GM18508 (cell line): Measurements from ENCODE around the gene TFAP2B.

Source experiments
- ATAC-seq: cut with Tn5 transposase; IDR thresholded peaks from one replicate; pipeline ENCODE4 v1.9.1; 2021; ENCODE audit warnings: moderate number of reproducible peaks; ENCODE audit not compliant: insufficient read depth, unreplicated experiment

The TFAP2B gene

DNA sequence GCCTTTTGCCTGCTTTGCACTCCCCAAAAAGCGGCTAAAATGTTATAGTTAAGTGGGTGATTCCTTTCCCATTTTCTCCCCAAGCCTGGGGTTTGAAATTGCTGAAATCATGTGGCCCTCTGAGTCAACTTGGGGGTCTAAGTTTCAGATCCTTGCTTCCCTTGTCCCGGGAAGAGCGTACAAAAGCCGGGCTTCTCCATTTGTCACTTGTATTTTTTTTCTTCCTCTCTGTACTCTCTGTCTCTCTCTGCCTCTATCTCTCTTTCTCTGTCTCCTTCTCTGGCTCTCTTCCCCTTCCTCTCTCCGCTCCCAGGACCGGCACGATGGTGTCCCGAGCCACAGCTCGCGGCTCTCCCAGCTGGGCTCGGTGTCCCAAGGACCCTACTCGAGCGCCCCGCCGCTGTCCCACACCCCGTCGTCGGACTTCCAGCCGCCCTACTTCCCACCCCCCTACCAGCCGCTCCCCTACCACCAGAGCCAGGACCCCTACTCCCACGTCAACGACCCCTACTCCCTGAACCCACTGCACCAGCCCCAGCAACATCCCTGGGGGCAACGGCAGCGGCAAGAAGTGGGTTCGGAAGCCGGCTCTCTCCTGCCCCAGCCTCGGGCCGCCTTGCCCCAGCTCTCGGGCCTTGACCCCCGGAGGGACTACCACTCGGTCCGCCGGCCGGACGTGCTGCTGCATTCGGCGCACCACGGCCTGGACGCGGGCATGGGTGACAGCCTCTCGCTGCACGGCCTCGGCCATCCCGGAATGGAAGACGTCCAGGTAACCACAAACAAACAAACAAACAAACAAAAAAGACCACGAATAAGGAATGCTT, 4.6 kb downstream of the TFAP2B start:
- ATAC-seq = no peak

DNA sequence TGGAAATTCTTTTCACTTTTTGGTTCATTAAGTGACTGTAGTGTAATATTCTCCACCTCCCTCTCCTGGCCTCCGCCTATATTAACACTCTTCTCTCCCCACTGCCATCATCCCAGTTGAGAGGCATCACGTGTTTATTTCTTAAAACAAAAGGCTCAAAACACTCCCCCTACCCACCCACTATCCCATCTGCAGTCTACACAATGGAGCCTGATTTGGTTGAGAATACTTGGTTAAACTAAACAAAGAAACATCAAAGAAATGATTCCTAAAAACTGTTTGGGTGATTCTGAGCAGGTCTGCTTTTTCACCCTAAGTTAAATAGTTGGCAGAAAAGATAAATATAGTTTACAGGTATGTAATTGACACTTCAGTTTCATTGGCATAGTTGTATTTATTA, 5.9 kb downstream of the TFAP2B start:
- ATAC-seq = no peak

DNA sequence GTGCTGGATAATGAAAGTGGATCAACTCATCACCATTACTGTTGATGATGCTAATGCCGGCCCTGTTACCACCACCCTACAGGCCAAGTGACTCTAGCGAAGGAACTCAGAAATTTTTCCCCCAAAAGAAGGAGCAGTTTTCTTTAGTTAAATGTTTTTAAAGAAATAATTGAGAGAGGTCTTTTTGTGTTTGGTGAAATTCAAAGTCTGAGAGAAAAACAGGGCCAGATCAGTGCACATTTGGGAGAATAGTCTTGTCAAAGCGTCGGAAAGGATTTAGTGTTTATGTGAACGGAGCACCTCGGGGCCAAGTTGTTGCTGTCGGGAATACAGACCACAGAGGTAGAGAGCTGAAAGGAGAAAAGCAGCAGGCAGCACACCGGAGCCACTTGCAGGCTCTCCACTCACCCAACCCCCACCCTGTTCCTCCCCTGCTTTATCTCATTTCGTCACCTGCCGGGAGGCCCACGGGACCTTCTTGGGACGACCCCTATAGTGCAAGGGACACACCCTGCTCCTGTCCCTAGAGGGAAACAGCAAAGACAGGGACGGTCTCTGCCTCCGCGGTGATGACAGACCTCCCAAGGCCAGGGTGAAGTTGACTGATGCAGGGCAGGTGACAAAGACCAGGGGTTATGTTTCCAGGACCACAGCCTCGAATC, 6.8 kb downstream of the TFAP2B start:
- ATAC-seq = no peak

DNA sequence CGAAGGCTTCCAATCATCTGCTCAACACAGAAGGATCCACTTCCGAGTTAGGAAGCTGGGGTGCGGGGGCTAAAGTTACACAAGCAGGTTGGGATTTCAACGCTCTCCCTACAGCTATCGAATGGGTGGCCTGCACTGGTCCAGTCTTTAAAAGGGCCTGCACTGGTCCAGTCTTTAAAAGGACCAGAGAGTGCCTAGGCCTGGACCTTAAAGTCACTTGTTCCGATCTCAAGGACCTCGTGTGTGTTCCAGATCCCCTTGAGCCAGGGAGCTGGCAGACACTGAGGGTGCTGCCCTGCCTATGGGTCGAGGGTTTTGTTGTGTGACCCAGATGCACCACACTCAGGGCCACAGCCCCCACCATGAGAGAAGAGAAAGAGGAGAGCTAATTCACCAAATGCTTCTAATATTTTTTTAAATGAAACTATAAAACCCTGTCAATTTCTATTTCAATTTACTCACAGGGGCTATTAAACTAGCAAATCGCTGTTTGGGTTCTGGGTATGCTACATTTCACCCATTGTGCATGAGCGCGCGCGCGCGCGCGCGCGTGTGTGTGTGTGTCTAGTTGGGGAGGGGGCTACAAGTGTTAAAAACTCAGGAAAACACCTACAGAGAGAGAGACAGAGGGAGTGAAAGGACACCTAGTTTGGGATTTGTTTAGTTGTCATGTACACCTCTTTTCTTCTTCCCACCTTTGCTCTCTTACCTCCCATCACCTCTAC, 7.5 kb downstream of the TFAP2B start:
- no peak for ATAC-seq

DNA sequence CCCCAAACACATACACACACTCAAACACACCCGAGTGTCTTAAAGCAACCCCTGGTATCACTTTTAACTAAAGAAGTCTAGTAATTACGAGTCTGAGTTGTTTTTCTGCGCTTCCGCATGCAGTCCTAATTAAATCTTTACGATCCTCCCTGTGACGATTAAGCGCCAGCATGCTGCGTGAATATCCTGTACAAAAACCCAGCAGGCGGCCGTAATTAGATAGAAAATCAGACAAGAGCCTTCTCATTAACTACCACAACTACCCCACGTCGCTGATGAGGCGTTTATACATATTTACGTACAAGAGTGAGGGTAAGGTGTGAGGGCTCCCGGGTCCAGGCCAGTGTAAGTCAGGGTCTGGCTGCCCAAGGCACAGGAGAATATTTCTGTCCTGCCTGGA, 8.1 kb downstream of the TFAP2B start:
- no peak for ATAC-seq

DNA sequence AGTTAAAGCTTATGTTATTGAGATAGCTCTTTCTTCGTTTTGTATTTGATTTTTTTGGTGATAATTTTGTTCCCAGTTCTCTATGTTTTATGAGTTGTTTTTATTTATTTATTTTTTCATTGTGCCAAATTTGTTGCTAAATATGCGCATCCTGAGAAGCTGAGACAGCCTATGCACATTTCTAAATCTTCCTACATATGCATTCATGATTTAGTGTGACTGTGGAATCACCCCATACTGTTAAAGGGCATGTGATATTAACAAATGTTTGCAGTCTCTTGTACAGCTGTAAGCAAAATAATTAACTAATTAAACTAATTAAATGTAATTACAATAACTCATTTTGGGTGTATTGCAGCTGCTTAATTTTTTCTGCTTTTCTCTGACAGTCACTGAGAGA, 10.4 kb downstream of the TFAP2B start:
- ATAC-seq = no peak

DNA sequence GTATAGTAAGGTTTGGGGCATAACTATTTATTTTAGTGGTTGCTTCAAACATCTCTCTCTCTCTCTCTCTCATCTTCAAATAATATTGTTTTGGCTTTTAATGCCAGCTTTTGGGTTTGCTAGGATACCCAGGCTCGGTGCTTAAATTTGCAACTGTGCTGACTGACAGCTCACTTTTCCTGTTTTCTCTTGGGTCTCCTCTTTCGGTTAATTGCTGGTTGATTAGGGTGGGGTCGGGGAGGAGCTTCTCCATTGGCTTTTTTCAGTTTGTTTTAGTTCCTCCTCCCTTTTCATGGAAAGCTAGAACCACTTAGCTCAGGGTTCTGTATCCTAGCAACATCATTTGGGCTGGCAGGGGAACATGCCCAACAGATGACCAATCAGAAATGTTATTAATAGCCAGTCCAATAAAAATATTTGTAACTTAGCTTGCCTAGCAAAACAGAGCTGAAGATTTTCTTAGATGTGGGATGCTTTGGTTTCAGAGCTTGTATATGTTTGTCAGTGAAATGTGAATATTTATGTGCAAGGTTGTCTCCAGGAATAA, 11.3 kb downstream of the TFAP2B start:
- ATAC-seq = no peak

DNA sequence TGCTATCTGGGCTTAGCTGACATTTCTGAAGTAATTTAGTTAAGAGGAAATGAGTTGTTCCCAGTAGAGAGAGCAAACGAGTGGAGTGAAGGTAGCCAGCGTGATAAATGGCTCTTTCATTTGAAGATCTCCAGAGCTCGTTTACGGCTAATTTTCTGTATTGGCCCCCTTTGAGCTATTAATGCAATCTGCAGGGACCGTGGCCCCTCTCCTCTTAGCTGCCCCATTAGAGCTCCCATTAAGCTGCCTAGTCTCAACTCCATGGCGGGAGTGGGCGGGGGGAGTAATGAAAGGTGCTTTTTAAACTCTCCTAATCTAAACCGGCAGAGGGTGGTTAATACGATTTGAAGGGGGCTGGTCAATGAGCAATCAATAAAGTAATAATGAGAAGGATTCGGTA, 12.5 kb downstream of the TFAP2B start:
- ATAC-seq = no peak

DNA sequence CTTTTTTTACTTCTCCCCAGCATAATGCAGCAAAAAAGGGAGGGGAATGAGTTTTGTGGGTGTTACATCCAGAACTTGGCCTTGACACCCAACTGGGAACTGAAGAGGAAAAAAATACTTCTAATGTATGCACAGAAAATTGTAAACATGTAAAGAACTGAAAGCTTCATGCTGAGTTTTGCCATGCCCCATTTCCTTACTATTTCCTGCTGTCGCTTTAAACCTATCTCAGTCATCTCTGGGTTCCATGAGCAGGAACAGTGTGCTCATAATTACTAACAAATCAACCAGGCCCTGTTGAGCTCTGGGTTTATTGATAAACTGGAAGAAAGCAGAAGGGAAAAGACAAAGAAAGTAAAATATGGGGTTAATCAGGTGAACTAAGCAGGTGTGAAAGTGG, 14.2 kb downstream of the TFAP2B start:
- ATAC-seq = no peak

DNA sequence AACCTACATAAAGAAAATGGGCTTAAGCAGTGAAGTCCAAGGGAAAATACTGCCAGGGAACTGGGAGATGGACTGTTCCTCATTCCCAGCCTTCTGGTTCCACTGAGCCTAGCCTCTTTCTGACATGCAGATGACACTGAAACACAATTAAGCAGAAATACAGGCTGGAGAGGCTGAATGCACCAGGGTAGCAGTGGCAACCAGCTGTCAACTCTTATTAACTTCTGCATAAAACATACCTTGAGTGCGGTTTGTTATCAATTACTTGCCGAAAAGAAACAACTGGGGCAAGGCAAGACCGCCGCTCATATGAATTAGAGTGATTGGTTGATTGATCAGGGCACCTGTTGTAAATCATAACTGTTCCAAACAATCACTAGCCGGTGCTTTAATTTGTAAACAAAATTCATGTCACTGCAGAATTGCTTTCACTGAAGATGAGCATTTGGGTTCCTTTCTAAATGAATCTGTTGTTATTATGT, 16.3 kb downstream of the TFAP2B start:
- ATAC-seq = no peak

DNA sequence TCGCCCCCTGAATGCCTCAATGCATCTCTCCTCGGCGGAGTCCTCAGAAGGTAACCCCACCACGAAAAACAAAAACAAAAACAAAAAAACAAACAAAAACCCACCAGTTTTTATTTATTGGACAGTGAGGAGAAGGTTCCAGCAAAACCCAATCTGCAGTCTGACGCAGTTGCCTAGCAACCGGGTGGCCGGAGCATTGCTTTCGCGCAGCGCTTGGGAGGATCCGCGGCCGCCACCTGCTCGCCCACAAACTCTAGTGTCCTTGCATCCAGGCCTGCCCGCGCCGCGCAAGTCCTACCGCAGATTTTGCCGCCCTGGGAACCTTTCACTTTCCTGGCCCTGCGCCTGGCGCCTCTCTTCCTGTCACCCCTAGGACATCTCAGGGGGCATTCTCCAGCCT, 17.6 kb downstream of the TFAP2B start:
- ATAC-seq = no peak

DNA sequence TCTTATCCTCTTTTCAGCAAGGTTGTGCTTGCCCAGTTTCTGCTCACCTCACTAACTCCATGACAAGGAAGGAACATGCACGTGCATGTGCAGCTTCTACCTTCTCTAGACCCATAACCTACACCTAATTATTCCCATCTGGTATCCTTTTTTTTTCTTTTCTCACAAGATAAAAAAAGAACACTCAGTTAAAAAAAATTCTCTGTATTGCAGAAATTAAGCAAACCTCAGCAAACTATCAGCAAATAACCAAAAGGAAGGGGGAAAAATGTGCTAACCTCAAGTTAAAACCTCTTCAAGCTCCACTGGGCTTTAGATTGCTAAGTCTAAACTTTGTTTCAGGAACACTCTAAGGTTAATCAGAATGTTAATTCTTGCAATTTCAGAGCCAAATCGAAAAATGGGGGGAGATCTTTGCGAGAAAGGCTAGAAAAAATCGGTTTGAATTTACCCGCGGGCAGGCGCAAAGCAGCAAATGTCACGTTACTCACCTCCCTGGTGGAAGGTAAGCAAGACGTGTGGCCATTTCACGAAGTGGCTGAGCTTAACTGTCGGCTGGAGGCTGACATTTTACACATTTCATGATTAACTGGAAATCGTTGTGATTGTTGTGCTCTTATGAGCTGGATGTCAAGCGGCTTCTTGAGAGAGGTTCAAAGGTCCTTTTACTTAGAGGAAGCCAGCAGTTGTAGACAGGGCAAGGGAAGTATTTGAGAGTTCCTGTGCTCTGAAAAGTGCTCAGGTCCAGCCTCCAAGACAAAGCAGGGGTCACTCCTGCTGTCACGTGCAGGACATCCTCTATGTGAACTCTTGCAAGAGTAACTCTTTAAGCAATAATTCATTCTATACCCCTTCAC, 19.1 kb downstream of the TFAP2B start:
- ATAC-seq = no peak

DNA sequence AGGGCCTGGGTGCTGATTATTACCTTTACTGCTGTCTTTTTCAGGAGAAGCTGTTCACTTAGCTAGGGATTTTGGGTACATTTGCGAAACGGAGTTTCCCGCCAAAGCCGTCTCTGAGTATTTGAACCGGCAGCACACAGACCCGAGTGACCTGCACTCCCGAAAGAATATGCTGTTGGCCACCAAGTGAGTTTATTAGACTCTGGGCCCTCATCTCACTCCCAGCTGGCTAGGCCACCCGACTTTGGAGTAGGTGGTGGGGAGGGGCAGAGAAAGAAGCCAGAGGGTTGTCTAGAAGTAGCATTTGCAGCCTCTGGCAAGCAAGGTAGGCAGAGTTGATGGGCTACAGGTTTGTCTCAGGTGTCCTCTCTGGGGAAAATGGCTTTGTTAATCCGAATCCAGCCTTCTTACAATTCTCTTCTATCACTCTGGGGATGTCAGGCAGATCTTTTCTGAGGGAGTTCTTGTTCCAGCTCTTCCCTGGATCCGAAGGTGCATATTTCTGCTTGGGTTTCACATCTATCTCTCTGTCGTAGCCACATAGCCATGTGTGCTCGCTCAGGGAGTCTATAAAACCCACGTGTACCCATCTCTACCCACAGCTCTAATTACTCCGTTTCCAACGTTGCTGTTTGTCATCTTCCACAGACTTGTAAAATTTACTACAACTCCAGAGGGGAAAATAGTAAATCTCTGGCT, 21.6 kb downstream of the TFAP2B start:
- no peak for ATAC-seq

DNA sequence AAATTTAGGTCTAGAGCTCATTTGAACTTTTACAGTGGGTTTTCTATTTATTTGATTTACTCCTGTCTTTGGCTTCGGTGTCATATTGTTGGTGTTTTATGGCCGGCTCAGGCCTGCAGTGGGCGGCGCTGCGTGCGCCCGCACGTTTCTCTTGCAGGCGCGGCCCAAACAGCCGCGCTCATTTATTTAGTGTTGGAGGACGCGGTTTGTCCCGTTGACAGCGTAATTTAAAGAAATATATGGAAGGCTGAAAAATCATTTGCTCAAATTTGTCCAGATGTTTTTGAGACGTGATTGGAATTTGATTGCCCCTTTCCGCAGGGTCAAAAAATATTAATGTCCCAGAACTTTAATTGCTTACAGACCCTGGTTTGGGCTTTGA, 22.1 kb downstream of the TFAP2B start:
- ATAC-seq = no peak

DNA sequence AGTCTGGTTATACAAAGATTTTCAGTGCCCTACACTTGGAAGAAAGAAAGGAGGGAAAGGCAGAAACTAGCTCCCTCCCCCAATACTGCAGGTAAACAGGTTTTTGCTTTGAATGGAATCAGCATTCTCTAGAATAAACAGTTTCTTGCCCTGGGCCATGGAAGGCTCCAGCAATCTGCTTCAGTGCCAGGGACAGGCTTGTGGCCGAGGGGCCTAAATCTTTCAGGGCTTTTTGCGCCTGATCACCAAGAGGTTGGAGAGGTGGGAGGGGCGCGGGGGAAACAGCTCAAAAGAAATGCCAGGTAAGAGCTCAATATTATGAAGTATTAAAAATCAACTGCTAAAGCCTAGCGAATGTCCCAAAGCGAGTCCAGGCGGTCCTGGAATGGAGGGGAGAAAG, 23.8 kb downstream of the TFAP2B start:
- no peak for ATAC-seq

DNA sequence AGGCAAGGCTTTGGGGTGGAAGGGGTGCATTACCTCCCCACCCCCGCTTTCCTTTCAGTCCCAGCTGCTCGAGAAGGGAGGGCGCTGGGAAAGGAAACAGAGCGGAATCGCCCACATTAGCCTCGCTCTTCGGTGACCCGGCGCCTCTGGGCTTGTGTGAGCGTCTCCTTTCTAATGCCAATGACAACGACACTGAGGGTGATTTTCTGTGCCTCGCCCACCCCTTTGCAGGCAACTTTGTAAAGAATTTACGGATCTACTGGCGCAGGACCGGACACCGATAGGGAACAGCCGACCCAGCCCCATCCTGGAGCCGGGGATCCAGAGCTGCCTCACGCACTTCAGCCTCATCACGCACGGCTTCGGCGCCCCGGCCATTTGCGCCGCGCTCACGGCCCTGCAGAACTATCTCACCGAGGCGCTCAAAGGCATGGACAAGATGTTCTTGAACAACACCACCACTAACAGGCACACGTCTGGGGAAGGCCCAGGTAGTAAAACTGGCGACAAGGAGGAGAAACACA, 24.3 kb downstream of the TFAP2B start:
- ATAC-seq = no peak

DNA sequence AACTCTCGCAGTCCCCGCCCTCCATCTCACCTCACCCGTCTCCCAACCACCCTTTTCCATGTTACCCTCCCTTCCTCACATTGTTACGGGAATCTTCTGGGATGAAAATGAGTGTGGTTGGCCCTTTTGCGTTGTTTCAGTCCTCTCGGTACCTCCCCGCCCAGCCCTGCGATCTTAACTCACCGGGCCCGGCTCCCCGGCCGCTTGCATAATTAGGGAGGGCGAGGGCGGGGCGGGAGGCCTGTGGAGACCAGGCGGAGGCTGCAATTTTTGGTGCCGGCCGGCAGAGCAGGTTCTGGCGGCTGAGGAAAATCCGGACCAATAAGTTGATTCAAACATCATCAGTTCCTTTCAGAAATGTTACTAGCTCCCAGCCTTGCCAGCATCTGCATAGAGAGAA, 25.2 kb downstream of the TFAP2B start:
- ATAC-seq = no peak

DNA sequence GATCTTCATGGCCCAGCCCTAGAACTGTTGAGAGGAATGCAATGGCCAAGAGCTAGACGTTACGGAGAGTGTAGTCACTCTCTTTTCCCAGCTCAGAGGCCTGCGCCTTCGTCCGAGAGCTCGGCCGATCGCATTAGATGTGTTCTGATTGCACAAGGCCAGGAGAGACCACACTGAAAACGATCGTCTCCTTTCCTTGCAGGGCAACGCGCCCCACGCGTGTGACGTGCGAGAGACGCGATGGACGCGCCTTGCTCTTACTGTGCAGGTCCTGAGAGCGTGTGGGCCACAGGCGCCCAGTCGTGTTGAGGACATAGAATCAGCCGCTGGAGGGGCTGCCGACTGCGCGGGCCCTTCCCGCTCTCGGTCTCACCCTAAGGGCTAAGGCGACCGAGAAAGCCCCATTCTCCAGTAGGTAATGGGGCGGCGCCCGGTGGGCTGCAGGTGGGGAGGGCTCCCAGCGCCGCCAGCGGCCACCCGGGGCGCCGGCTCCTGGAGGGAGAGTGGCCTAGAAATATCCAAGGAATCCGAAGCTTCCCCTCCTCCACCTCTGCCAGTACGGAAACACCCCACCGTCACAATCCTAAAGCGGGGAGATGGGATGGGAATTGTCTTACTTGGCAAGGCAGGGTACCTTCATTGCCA, 26.9 kb downstream of the TFAP2B start:
- ATAC-seq = no peak
